Uterus (tissue), 2 donors: ENCODE results near the gene ZFTA.
A peak's percentile ranks its signal among the peaks of the same experiment; 100 is the strongest.

ENCODE experiments used
- CTCF ChIP-seq, 4 experiments: fragments of 200-600 bp in 2 of 4; fragments of 450-650 bp in 2 of 4; sonication (generic) in 2 of 4; IDR thresholded peaks; one replicate each; pipeline ENCODE4 v1.5.1; 2016 to 2019; ENCODE audit warnings: antibody characterized with exemption in 4 of 4, mild to moderate bottlenecking in 2 of 4, moderate library complexity in 1 of 4
- POLR2A ChIP-seq, 2 donors: fragments of 450-650 bp; IDR thresholded peaks; one replicate each; pipeline ENCODE4 v1.6.1; 2016; ENCODE audit warnings: antibody characterized with exemption in 2 of 2, mild to moderate bottlenecking in 1 of 2, moderate library complexity in 1 of 2

GRCh38 chr11:63768237-63769041 is at the start of gene ZFTA:
- TF ChIP-seq CTCF (IDR thresholded peaks at IDR 0.05) (peak; percentile 17 to 94 (median 91)), POLR2A (IDR thresholded peaks at IDR 0.05) (peak in 1 of 2 donors; percentile 5)
